ENCODE data around the gene C12orf42.
"Not testable (repeated sequence)": the region's sequence is repeated elsewhere in the genome, so short reads cannot be mapped to it uniquely, and the experiment has no call there.

The C12orf42 gene

GRCh38 chr12:103462675-103463074, 33.1 kb downstream of the C12orf42 start:
- Mint-ChIP-seq H3K27me3 (no peaks in the 10 kb centered on the region), H3K36me3 (ENCODE audit: low read depth) (no peaks in the 10 kb centered on the region), H3K27ac (no peak overlapping the region), H3K4me3 (no peak overlapping the region), H3K4me1 (peaks cover 15% of the 10 kb centered on the region), H3K9me3 (peaks cover 16% of the 10 kb centered on the region)
- no peak for DNase-seq
- no peak for ATAC-seq

DNA sequence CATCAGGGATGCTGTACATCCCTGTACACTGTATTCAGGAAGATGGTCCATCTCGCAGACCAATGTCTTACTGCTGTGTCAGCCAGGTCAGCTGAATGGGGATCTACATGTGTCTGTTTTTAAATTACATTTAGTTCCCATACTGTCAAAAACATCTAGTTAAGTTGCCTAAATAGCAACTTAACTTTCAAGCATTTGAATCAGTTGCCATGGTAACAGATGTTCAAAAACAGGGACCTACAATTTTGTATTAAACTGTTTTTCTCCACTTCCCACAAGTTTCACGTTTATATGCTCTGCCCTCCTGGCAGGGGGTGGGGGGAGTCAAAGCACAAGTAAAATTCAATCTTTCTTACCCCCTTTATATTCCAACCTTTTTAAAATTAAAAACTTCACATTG, 38.3 kb downstream of the C12orf42 start:
- no peaks in the 10 kb centered on the region for H3K36me3 Mint-ChIP-seq (ENCODE audit: low read depth)
- ATAC-seq: no peak
- H3K4me3 Mint-ChIP-seq: no peak overlapping the region
- no peaks in the 10 kb centered on the region for H3K9me3 Mint-ChIP-seq
- H3K27me3 Mint-ChIP-seq: no peaks in the 10 kb centered on the region
- DNase-seq: no peak
- H3K27ac Mint-ChIP-seq: no peak overlapping the region
- H3K4me1 Mint-ChIP-seq: peaks cover 36% of the 10 kb centered on the region

DNA sequence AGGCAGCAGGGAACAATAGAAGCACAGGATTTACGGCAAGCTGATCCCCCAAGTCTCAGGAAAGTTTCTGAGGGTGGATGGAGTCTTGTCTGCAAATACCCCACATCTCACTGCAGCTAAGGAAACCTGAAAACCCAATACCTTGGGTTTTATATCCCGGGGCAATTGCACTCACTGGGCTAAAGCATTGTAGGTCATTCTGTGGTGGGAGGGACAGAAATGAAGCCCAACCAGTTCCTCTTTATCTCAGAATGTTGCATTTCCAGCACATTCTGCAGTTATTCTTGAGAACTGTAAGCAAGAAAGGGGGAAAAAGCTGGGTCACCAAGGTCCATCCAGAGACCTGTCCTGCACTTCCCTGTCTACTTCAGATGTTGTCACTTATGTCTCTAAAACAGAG, 39.8 kb downstream of the C12orf42 start:
- no peak for DNase-seq
- Mint-ChIP-seq H3K27me3 (no peaks in the 10 kb centered on the region), H3K9me3 (no peaks in the 10 kb centered on the region), H3K36me3 (ENCODE audit: low read depth) (no peaks in the 10 kb centered on the region), H3K27ac (no peak overlapping the region), H3K4me1 (peaks cover 36% of the 10 kb centered on the region), H3K4me3 (no peak overlapping the region)
- ATAC-seq: no peak

- Mint-ChIP-seq H3K27ac (no peak overlapping the region), H3K4me3 (no peak overlapping the region), H3K4me1 (peaks cover 36% of the 10 kb centered on the region), H3K27me3 (no peaks in the 10 kb centered on the region), H3K9me3 (no peaks in the 10 kb centered on the region), H3K36me3 (ENCODE audit: low read depth) (no peaks in the 10 kb centered on the region)
- ATAC-seq: peak; percentile 61
- no peak for DNase-seq
These were observed 40.6 kb downstream of the C12orf42 start for GRCh38 chr12:103455020-103455763.

- DNase-seq (no peak), ATAC-seq (no peak)
- Mint-ChIP-seq H3K27ac (no peak overlapping the region), H3K27me3 (no peaks in the 10 kb centered on the region), H3K4me1 (peaks cover 34% of the 10 kb centered on the region), H3K9me3 (peaks cover 8% of the 10 kb centered on the region), H3K4me3 (no peak overlapping the region), H3K36me3 (ENCODE audit: low read depth) (no peaks in the 10 kb centered on the region)
These were observed 50.8 kb downstream of the C12orf42 start for GRCh38 chr12:103444983-103445382.

- H3K27ac Mint-ChIP-seq: no peak overlapping the region
- no peak for ATAC-seq
- peaks cover 3% of the 10 kb centered on the region for H3K9me3 Mint-ChIP-seq
These were observed 52.9 kb downstream of the C12orf42 start for GRCh38 chr12:103442822-103443221.

GRCh38 chr12:103442182-103442555, 53.6 kb downstream of the C12orf42 start:
- Mint-ChIP-seq H3K27ac (peak overlapping the region; percentile 97), H3K9me3 (peaks cover 3% of the 10 kb centered on the region), H3K4me1 (peaks cover 34% of the 10 kb centered on the region), H3K27me3 (no peaks in the 10 kb centered on the region), H3K36me3 (ENCODE audit: low read depth) (no peaks in the 10 kb centered on the region), H3K4me3 (no peak overlapping the region)
- no peak for DNase-seq
- ATAC-seq: no peak

More at GRCh38 chr12:103442822-103443221, 52.9 kb downstream of the C12orf42 start:
- Mint-ChIP-seq H3K4me1 (peaks cover 34% of the 10 kb centered on the region), H3K27me3 (no peaks in the 10 kb centered on the region), H3K36me3 (ENCODE audit: low read depth) (no peaks in the 10 kb centered on the region), H3K4me3 (no peak overlapping the region)
- DNase-seq: no peak

- peak; percentile 46 for DNase-seq
These were observed 54.2 kb downstream of the C12orf42 start for GRCh38 chr12:103441437-103442181.

DNA sequence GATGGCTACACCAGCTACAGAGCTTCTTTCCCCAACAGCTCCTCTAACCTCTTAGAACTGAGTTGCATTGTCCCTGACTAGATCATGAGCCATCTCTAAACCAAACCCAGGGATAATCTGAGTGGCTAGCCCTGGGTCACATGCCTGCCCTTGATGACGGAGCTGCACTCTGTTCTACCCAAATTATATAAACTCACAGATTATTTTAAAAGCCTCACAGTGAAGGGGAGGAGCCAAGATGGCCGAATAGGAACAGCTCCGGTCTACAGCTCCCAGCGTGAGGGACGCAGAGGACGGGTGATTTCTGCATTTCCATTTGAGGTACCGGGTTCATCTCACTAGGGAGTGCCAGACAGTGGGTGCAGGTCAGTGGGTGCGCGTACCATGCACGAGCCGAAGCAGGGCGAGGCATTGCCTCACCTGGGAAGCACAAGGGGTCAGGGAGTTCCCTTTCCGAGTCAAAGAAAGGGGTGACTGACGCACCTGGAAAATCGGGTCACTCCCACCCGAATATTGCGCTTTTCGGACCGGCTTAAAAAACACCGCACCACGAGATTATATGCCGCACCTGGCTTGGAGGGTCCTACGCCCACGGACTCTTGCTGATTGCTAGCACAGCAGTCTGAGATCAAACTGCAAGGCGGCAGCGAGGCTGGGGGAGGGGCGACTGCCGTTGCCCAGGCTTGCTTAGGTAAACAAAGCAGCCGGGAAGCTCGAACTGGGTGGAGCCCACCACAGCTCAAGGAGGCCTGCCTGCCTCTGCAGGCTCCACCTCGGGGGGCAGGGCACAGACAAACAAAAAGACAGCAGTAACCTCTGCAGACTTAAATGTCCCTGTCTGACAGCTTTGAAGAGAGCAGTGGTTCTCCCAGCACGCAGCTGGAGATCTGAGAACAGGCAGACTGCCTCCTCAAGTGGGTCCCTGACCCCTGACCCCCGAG, 61.3 kb downstream of the C12orf42 start:
- DNase-seq, H3K27me3 Mint-ChIP-seq: not testable (repeated sequence)
- H3K9me3 Mint-ChIP-seq: peaks cover 25% of the 10 kb centered on the region
- H3K4me1 Mint-ChIP-seq: peaks cover 19% of the 10 kb centered on the region
- H3K4me3 Mint-ChIP-seq: peak overlapping the region; percentile 71
- peak; percentile 54 for ATAC-seq
- H3K36me3 Mint-ChIP-seq (ENCODE audit: low read depth): peaks cover 14% of the 10 kb centered on the region
- H3K27ac Mint-ChIP-seq: peak overlapping the region; percentile 68

More at GRCh38 chr12:103441437-103442181, 54.2 kb downstream of the C12orf42 start:
- ATAC-seq: peak; percentile 98
- H3K27ac Mint-ChIP-seq: peak overlapping the region; percentile 97
- peaks cover 3% of the 10 kb centered on the region for H3K9me3 Mint-ChIP-seq
- peak overlapping the region; percentile 77 for H3K4me3 Mint-ChIP-seq
- H3K4me1 Mint-ChIP-seq: peaks cover 34% of the 10 kb centered on the region
- H3K27me3 Mint-ChIP-seq: no peaks in the 10 kb centered on the region
- no peaks in the 10 kb centered on the region for H3K36me3 Mint-ChIP-seq (ENCODE audit: low read depth)

DNA sequence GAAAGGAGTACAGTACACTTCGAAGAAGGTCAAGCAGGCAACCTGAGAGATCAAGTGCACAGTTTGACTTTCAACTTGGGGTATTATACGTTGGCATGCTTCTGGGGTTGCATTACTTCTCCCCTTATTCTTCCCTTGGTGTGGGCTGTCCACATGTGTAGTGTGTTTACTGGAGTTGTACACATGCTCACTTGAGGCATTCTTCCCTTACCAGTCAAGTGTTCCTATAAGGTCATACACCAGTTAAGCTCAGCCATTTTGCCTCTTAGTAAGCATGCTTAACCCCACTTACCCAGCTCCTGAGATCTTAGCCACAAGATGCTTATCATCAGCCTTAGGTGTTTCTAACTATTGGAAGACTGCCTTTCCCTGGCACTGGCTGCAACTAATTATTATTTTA, 63.8 kb downstream of the C12orf42 start:
- Mint-ChIP-seq H3K9me3 (peaks cover 44% of the 10 kb centered on the region), H3K36me3 (ENCODE audit: low read depth) (peaks cover 16% of the 10 kb centered on the region), H3K27ac (no peak overlapping the region), H3K4me3 (no peak overlapping the region), H3K27me3 (no peaks in the 10 kb centered on the region), H3K4me1 (peaks cover 19% of the 10 kb centered on the region)
- ATAC-seq: peak; percentile 7
- no peak for DNase-seq

GRCh38 chr12:103431387-103431786, 64.4 kb downstream of the C12orf42 start:
- no peak overlapping the region for H3K4me3 Mint-ChIP-seq
- H3K36me3 Mint-ChIP-seq (ENCODE audit: low read depth): peaks cover 16% of the 10 kb centered on the region
- DNase-seq (no peak), ATAC-seq (no peak)
- no peaks in the 10 kb centered on the region for H3K27me3 Mint-ChIP-seq
- no peak overlapping the region for H3K27ac Mint-ChIP-seq
- H3K9me3 Mint-ChIP-seq: peaks cover 46% of the 10 kb centered on the region
- peaks cover 19% of the 10 kb centered on the region for H3K4me1 Mint-ChIP-seq

- peaks cover 39% of the 10 kb centered on the region for H3K9me3 Mint-ChIP-seq
- not testable (repeated sequence) for H3K4me1 Mint-ChIP-seq, H3K27ac Mint-ChIP-seq, H3K27me3 Mint-ChIP-seq, DNase-seq, H3K4me3 Mint-ChIP-seq, ATAC-seq
- peaks cover 10% of the 10 kb centered on the region for H3K36me3 Mint-ChIP-seq (ENCODE audit: low read depth)
These were observed 70.1 kb downstream of the C12orf42 start for GRCh38 chr12:103425674-103426073.

GRCh38 chr12:103424849-103425586, 70.8 kb downstream of the C12orf42 start:
- peaks cover 32% of the 10 kb centered on the region for H3K9me3 Mint-ChIP-seq
- H3K4me1 Mint-ChIP-seq; H3K4me3 Mint-ChIP-seq; H3K27ac Mint-ChIP-seq; DNase-seq; ATAC-seq; H3K36me3 Mint-ChIP-seq (ENCODE audit: low read depth); H3K27me3 Mint-ChIP-seq: not testable (repeated sequence)

GRCh38 chr12:103423516-103423910, 72.3 kb downstream of the C12orf42 start:
- no peak overlapping the region for H3K4me3 Mint-ChIP-seq
- peaks cover 23% of the 10 kb centered on the region for H3K9me3 Mint-ChIP-seq
- H3K27me3 Mint-ChIP-seq: no peaks in the 10 kb centered on the region
- peaks cover 6% of the 10 kb centered on the region for H3K36me3 Mint-ChIP-seq (ENCODE audit: low read depth)
- DNase-seq: no peak
- H3K4me1 Mint-ChIP-seq: peaks cover 2% of the 10 kb centered on the region
- no peak for ATAC-seq
- no peak overlapping the region for H3K27ac Mint-ChIP-seq

Data from activated naive CD8-positive, alpha-beta T cell treated with anti-CD3 and anti-CD28 coated beads, Interleukin-2, amount 50 U/mL, for 24 hours (primary cell).